Posterior cingulate gyrus (tissue), 11 donors: ENCODE data around the gene ACE.
"Not testable (repeated sequence)": the region's sequence is repeated elsewhere in the genome, so short reads cannot be mapped to it uniquely, and the experiment has no call there.

Source experiments
- DNase-seq, 10 donors: peaks; one replicate each; pipeline versions ENCODE4 v3.0.0 to v3.0.0-alpha.2; 2020 to 2021; ENCODE audit warnings: mixed read lengths in 3 of 10
- intact Hi-C: fragments of 100-400 bp; cut with DNase I; formaldehyde crosslinking; loops from one replicate; pipeline ENCODE4 v1.15.1; 2023

Gene ACE

GRCh38 chr17:63464691-63465236 lies 12.1 kb upstream of the ACE start:
- no peak for DNase-seq
- intact Hi-C loops = no loop called here

- intact Hi-C loops = not testable (repeated sequence)
- peak in 1 of 10 donors; percentile 11 for DNase-seq
Observed at GRCh38 chr17:63468099-63468498, 8.8 kb upstream of the ACE start.

GRCh38 chr17:63474174-63474573 lies 2.7 kb upstream of the ACE start:
- DNase-seq = peak in 2 of 10 donors; percentile 6 to 24
- intact Hi-C loops = no loop called here

- DNase-seq = peak in 2 of 10 donors; percentile 35 to 66
- intact Hi-C loops = no loop called here
Observed at GRCh38 chr17:63474586-63475460, 2.0 kb upstream of the ACE start.

- intact Hi-C loops = no loop called here
- DNase-seq = peak in 1 of 10 donors; percentile 74
Observed at GRCh38 chr17:63475491-63476412, 1.1 kb upstream of the ACE start.

GRCh38 chr17:63476459-63476853 lies 405 bp upstream of the ACE start:
- DNase-seq = peak in 3 of 10 donors; percentile 72 to 86 (median 85)
- intact Hi-C loops = no loop called here

- peak in 4 of 10 donors; percentile 5 to 84 (median 75) for DNase-seq
- intact Hi-C loops = no loop called here
Observed at GRCh38 chr17:63477480-63478440, 899 bp downstream of the ACE start.

- intact Hi-C loops = loop anchor here (1.0 kb wide), 1 partner anchor 54 kb away; no protein-coding TSS in a partner anchor
- peak in 9 of 10 donors; percentile 42 to 94 (median 62) for DNase-seq
Observed at GRCh38 chr17:63478814-63479494, 2.1 kb downstream of the ACE start.

- DNase-seq = peak in 3 of 10 donors; percentile 49 to 62 (median 56)
- intact Hi-C loops = loop anchor here (1.0 kb wide), 1 partner anchor 54 kb away; no protein-coding TSS in a partner anchor
Observed at GRCh38 chr17:63479495-63480184, 2.8 kb downstream of the ACE start.

- intact Hi-C loops = no loop called here
- peak in 3 of 10 donors; percentile 40 to 73 (median 52) for DNase-seq
Observed at GRCh38 chr17:63480192-63480784, 3.4 kb downstream of the ACE start.

GRCh38 chr17:63480826-63481487 lies 4.1 kb downstream of the ACE start:
- peak in 3 of 10 donors; percentile 57 to 72 (median 72) for DNase-seq
- intact Hi-C loops = no loop called here

- intact Hi-C loops = no loop called here
- peak in 3 of 10 donors; percentile 51 to 81 (median 71) for DNase-seq
Observed at GRCh38 chr17:63481488-63481870, 4.6 kb downstream of the ACE start.

GRCh38 chr17:63482509-63482908 lies 5.6 kb downstream of the ACE start:
- intact Hi-C loops = no loop called here
- DNase-seq = peak in 3 of 10 donors; percentile 35 to 80 (median 64)

- intact Hi-C loops = no loop called here
- peak in 3 of 10 donors; percentile 21 to 49 (median 43) for DNase-seq
Observed at GRCh38 chr17:63483038-63483437, 6.2 kb downstream of the ACE start.

GRCh38 chr17:63483655-63484575 lies 7.1 kb downstream of the ACE start:
- peak in 3 of 10 donors; percentile 42 to 82 (median 68) for DNase-seq
- intact Hi-C loops = no loop called here
